Mammary epithelial cell (primary cell): ENCODE results near the gene FAM114A2.

Source experiments
- CTCF ChIP-seq, 2 donors: IDR thresholded peaks in 1 of 2; conservative IDR thresholded peaks in 1 of 2; 2 replicates each; pipeline ENCODE4 v1.5.1; 2011 to 2012; ENCODE audit warnings: inconsistent platforms in 2 of 2, low read length in 2 of 2, mild to moderate bottlenecking in 2 of 2, control low read depth in 1 of 2, low read depth in 1 of 2; ENCODE audit not compliant: insufficient read depth in 1 of 2; ENCODE audit errors: extremely low read depth in 1 of 2
- EZH2 ChIP-seq: IDR thresholded peaks from 2 replicates; pipeline ENCODE4 v1.6.1; 2012; ENCODE audit warnings: low read length, inconsistent platforms, borderline replicate concordance

GRCh38 chr5:154038261-154038706 is 426 bp downstream of the FAM114A2 start:
- TF ChIP-seq CTCF (conservative IDR thresholded peaks at IDR 0.05 in 1 of 2, IDR thresholded peaks at IDR 0.05 in 1 of 2; ENCODE audit: extremely low read depth in 1 of 2, insufficient read depth in 1 of 2, low read depth in 1 of 2, low read length in 2 of 2) = no peak
- TF ChIP-seq EZH2 = no peak
